HEK293 (cell line): Measurements from ENCODE around the gene IL4R.

Experiments
- ATF2 ChIP-seq: fragments of 450-650 bp; formaldehyde crosslinking; IDR thresholded peaks from 2 replicates; pipeline ENCODE4 v1.5.1; 2016; ENCODE audit warnings: missing biosample characterization, missing genetic modification characterization, low read depth
- CTCF ChIP-seq: fragments of 450-650 bp; formaldehyde crosslinking; IDR thresholded peaks from 2 replicates; pipeline ENCODE4 v1.5.1; 2016; ENCODE audit warnings: missing biosample characterization, missing genetic modification characterization
- REST ChIP-seq: fragments of 450-650 bp; formaldehyde crosslinking; IDR thresholded peaks from 2 replicates; pipeline ENCODE4 v1.5.1; 2016; ENCODE audit warnings: missing biosample characterization, missing genetic modification characterization
- YY1 ChIP-seq: fragments of 450-650 bp; formaldehyde crosslinking; IDR thresholded peaks from 2 replicates; pipeline ENCODE4 v1.5.1; 2018; ENCODE audit warnings: missing biosample characterization, missing genetic modification characterization
- ZBTB20 ChIP-seq: fragments of 450-650 bp; formaldehyde crosslinking; IDR thresholded peaks from 2 replicates; pipeline ENCODE4 v1.5.1; 2016; ENCODE audit warnings: missing biosample characterization, missing genetic modification characterization
- ZNF18 ChIP-seq: fragments of 450-650 bp; formaldehyde crosslinking; IDR thresholded peaks from 2 replicates; pipeline ENCODE4 v1.5.1; 2016; ENCODE audit warnings: missing biosample characterization, missing genetic modification characterization
- ZNF792 ChIP-seq: fragments of 450-650 bp; formaldehyde crosslinking; IDR thresholded peaks from 2 replicates; pipeline ENCODE4 v1.5.1; 2016; ENCODE audit warnings: missing biosample characterization, missing genetic modification characterization
- ZSCAN5A ChIP-seq: fragments of 450-650 bp; formaldehyde crosslinking; IDR thresholded peaks from 2 replicates; pipeline ENCODE4 v1.5.1; 2016; ENCODE audit warnings: missing biosample characterization, missing genetic modification characterization

GRCh38 chr16:27334838-27335237 lies 21.1 kb downstream of the IL4R start:
- TF ChIP-seq ZBTB20 (tag by site-specific recombination) (no peak), CTCF (no peak), ZSCAN5A (tag by site-specific recombination) (no peak), ZNF18 (no peak), ATF2 (tag by site-specific recombination) (no peak), YY1 (tag by site-specific recombination) (no peak), ZNF792 (no peak), REST (tag by site-specific recombination) (no peak)
